Activated effector memory CD4-positive, alpha-beta T cell treated with Interleukin-2 at 50 U/mL for 16 hours (primary cell): Measurements from ENCODE around the gene GRK5.

Experiments used
- DNase-seq: peaks from one replicate; pipeline ENCODE4 v3.0.0-alpha.2; 2020

The GRK5 gene

GRCh38 chr10:119496273-119496672 lies 288.9 kb downstream of the GRK5 start:
- DNase-seq, result no peak

GRCh38 chr10:119497243-119497642 lies 289.9 kb downstream of the GRK5 start:
- DNase-seq, result no peak

- DNase-seq, result no peak
Observed at GRCh38 chr10:119498889-119499676, 291.7 kb downstream of the GRK5 start.

- no peak for DNase-seq
Observed at GRCh38 chr10:119499677-119500002, 292.3 kb downstream of the GRK5 start.

- DNase-seq, result no peak
Observed at GRCh38 chr10:119500123-119500795, 292.9 kb downstream of the GRK5 start.

GRCh38 chr10:119500821-119501220 lies 293.4 kb downstream of the GRK5 start:
- no peak for DNase-seq

- DNase-seq, result no peak
Observed at GRCh38 chr10:119501690-119502089, 294.3 kb downstream of the GRK5 start.

- DNase-seq, result peak; percentile 87
Observed at GRCh38 chr10:119502209-119502608, 294.8 kb downstream of the GRK5 start.

- no peak for DNase-seq
Observed at GRCh38 chr10:119502618-119503155, 295.3 kb downstream of the GRK5 start.

GRCh38 chr10:119503821-119504220 lies 296.4 kb downstream of the GRK5 start:
- DNase-seq, result no peak

- DNase-seq, result no peak
Observed at GRCh38 chr10:119504651-119505050, 297.3 kb downstream of the GRK5 start.

GRCh38 chr10:119505131-119505551 lies 297.8 kb downstream of the GRK5 start:
- DNase-seq, result no peak
